Measurements from ENCODE around the gene ZDHHC6.
"Not testable (repeated sequence)": the region's sequence is repeated elsewhere in the genome, so short reads cannot be mapped to it uniquely, and the experiment has no call there.

The ZDHHC6 gene

GRCh38 chr10:112393341-112393740 lies 53.4 kb downstream of the ZDHHC6 start:
- DNase-seq (ENCODE audit: low read depth in 4 of 4, low spot score in 1 of 4), result no peak

- DNase-seq (ENCODE audit: low read depth in 4 of 4, low spot score in 1 of 4), result no peak
These were observed 56.5 kb downstream of the ZDHHC6 start for GRCh38 chr10:112390125-112390703.

- DNase-seq (ENCODE audit: low read depth in 4 of 4, low spot score in 1 of 4), result peak in 2 of 4 experiments; percentile 37 to 45
These were observed 57.4 kb downstream of the ZDHHC6 start for GRCh38 chr10:112389271-112389822.

- no peak for DNase-seq (ENCODE audit: low read depth in 4 of 4, low spot score in 1 of 4)
These were observed 58.2 kb downstream of the ZDHHC6 start for GRCh38 chr10:112388548-112388947.

- not testable (repeated sequence) for DNase-seq (ENCODE audit: low read depth in 4 of 4, low spot score in 1 of 4)
These were observed 58.7 kb downstream of the ZDHHC6 start for GRCh38 chr10:112388056-112388455.

GRCh38 chr10:112385201-112385600 lies 61.5 kb downstream of the ZDHHC6 start:
- no peak for DNase-seq (ENCODE audit: low read depth in 4 of 4, low spot score in 1 of 4)

GRCh38 chr10:112384141-112384540 lies 62.6 kb downstream of the ZDHHC6 start:
- DNase-seq (ENCODE audit: low read depth in 4 of 4, low spot score in 1 of 4), result no peak

- DNase-seq (ENCODE audit: low read depth in 4 of 4, low spot score in 1 of 4), result no peak
These were observed 63.4 kb downstream of the ZDHHC6 start for GRCh38 chr10:112383325-112383724.

GRCh38 chr10:112382515-112383235 lies 64.0 kb downstream of the ZDHHC6 start:
- DNase-seq (ENCODE audit: low read depth in 4 of 4, low spot score in 1 of 4), result no peak
